Measurements from ENCODE around the gene NINJ1. TPM values are rescaled to one million over a fixed set of nuclear protein-coding genes. Genes with fewer than 3 reads are reported as not detected.

Gene NINJ1
- total and polyA plus RNA-seq, 2 of the 4 experiments (the other 2 are of a cell fraction) = 21.9 to 38.8 TPM

DNA sequence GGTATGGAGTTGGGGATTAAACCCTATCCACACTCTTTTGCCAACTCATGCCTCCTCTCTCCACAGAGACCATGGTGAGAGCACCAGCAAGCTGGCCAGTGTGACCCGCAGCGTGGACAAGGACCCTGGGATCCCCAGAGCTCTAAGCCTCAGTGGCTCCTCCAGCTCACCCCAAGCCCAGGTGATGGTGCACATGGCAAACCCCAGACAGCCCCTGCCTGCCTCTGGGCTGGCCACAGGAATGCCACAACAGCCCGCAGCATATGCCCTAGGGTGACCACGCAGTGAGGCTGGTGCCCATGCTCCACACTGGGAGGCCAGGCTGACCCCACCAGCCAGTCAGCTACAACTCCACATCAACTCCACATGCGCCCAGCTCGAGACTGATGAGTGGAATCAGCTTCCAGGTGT is 49.6 kb downstream of the NINJ1 start:
- H3K4ac ChIP-seq (ENCODE audit: low read depth, low read length) = no peak overlapping the region
- H3K56ac ChIP-seq (ENCODE audit: extremely low read depth, insufficient read depth, low read length) = no peak overlapping the region
- H3K4me2 ChIP-seq (ENCODE audit: low read depth, low read length) = no peak overlapping the region
- no peak overlapping the region for H3K14ac ChIP-seq (replicated peaks; ENCODE audit: low read depth, low read length)
- no peak overlapping the region for H4K5ac ChIP-seq (ENCODE audit: low read depth, low read length)
- 100% methylated on average over 2 of the region's 6 CpGs; no CpG with 5 or more reads in 1 of the 2 experiments for WGBS, 2 experiments (ENCODE audit: extremely low coverage in 2 of 2, insufficient read length in 1 of 2)
- DNase-seq (no peak), ATAC-seq (ENCODE audit: low read depth) (no peak)
- H4K8ac ChIP-seq (ENCODE audit: low read depth in 2 of 2, low read length in 2 of 2) = no peak overlapping the region
- no peak overlapping the region for H2BK15ac ChIP-seq (ENCODE audit: low read depth, low read length)
- no peak overlapping the region for H3K23ac ChIP-seq (ENCODE audit: low read depth, low read length)
- H4K91ac ChIP-seq (ENCODE audit: insufficient read depth, low read depth, low read length) = no peak overlapping the region
- CTCF ChIA-PET = no interaction called here
- POLR2A ChIA-PET (ENCODE audit: unreplicated experiment) = no interaction called here
- H4K20me1 ChIP-seq (ENCODE audit: insufficient read depth, low read length) = no peaks in the 10 kb centered on the region
- H2BK20ac ChIP-seq (ENCODE audit: low read depth, low read length) = no peak overlapping the region
- no TSS peak for BruUV-seq (replicated peaks)
- H2BK120ac ChIP-seq (ENCODE audit: low read depth, low read length) = no peak overlapping the region
- H2AK5ac ChIP-seq (ENCODE audit: low read depth, low read length) = no peak overlapping the region
- dilution Hi-C loops (cut with HindIII; ENCODE audit: low sequenced_read_pairs, unreplicated experiment) = no loop called here
- H2AFZ ChIP-seq (replicated peaks; ENCODE audit: low read length, poor library complexity) = no peak overlapping the region
- in situ Hi-C loops (cut with MboI; ENCODE audit: low sequenced_read_pairs) = no loop called here
- no peaks in the 10 kb centered on the region; the same call in 1 of the 2 replicates for H3K9me1 ChIP-seq (ENCODE audit: insufficient read depth, low read length)
- no peak overlapping the region for H3K4me3 ChIP-seq (ENCODE audit: insufficient read depth, low read depth, low read length)
- H3K4me1 ChIP-seq (ENCODE audit: control insufficient read depth, insufficient read depth, low read length) = peaks cover 3% of the 10 kb centered on the region
- H2BK5ac ChIP-seq (ENCODE audit: low read depth, low read length, poor library complexity, severe bottlenecking) = no peak overlapping the region
- no peaks in the 10 kb centered on the region for H3K79me1 ChIP-seq (ENCODE audit: low read depth in 1 of 2, low read length in 2 of 2)
- intact Hi-C loops (cut with micrococcal nuclease) = no loop called here
- no peak overlapping the region for H3K27ac ChIP-seq (ENCODE audit: insufficient read depth, low read length)
- H2AK9ac ChIP-seq (replicated peaks; ENCODE audit: low read depth, low read length, poor library complexity) = no peak overlapping the region
- no peaks in the 10 kb centered on the region; the same call in 1 of the 2 replicates for H3K27me3 ChIP-seq (ENCODE audit: control insufficient read depth, insufficient read depth, low read length)
- H3K9me3 ChIP-seq (ENCODE audit: control insufficient read depth, insufficient read depth, low read length) = peaks cover 4% of the 10 kb centered on the region; the same call in 1 of the 2 replicates
- no peak overlapping the region for H3K9ac ChIP-seq (ENCODE audit: low read depth, low read length)
- H3K18ac ChIP-seq (ENCODE audit: low read depth, low read length) = no peak overlapping the region
- no peaks in the 10 kb centered on the region for H3K36me3 ChIP-seq (ENCODE audit: control insufficient read depth, insufficient read depth, low read length)
- TF ChIP-seq, protein P1, sequence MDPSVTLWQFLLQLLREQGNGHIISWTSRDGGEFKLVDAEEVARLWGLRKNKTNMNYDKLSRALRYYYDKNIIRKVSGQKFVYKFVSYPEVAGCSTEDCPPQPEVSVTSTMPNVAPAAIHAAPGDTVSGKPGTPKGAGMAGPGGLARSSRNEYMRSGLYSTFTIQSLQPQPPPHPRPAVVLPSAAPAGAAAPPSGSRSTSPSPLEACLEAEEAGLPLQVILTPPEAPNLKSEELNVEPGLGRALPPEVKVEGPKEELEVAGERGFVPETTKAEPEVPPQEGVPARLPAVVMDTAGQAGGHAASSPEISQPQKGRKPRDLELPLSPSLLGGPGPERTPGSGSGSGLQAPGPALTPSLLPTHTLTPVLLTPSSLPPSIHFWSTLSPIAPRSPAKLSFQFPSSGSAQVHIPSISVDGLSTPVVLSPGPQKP (IDR thresholded peaks at IDR 0.05; ENCODE audit: borderline replicate concordance, low read depth, low read length) = no peak
- no peak for TF ChIP-seq MAZ (IDR thresholded peaks at IDR 0.05; ENCODE audit: borderline replicate concordance, low read depth, low read length)
- no peak for TF ChIP-seq RCOR1 (IDR thresholded peaks at IDR 0.05; ENCODE audit: insufficient replicate concordance, low read length)
- no peak for TF ChIP-seq RAD21 (IDR thresholded peaks at IDR 0.05; ENCODE audit: low read length)
- no peak for TF ChIP-seq CEBPB (IDR thresholded peaks at IDR 0.05; ENCODE audit: low read depth, low read length)
- no peak for TF ChIP-seq SMC3 (IDR thresholded peaks at IDR 0.05; ENCODE audit: low read depth, low read length)
- TF ChIP-seq MXI1 (IDR thresholded peaks at IDR 0.05; ENCODE audit: borderline replicate concordance, low read depth, low read length) = no peak
- TF ChIP-seq MAFK (IDR thresholded peaks at IDR 0.05; ENCODE audit: low read depth, low read length) = no peak
- no peak for TF ChIP-seq BHLHE40 (IDR thresholded peaks at IDR 0.05; ENCODE audit: low read depth, low read length)
